GM18909 (cell line): ENCODE results near the gene IRF9.
A peak's percentile ranks its signal among the peaks of the same experiment; 100 is the strongest.

ENCODE experiments used
- ATAC-seq: cut with Tn5 transposase; IDR thresholded peaks from one replicate; pipeline ENCODE4 v1.9.1; 2021; ENCODE audit warnings: mild to moderate bottlenecking; ENCODE audit not compliant: unreplicated experiment, poor library complexity

IRF9 gene

GRCh38 chr14:24146453-24146977, 14.6 kb upstream of the IRF9 start, which contains the start of gene PSME2:
TSS of gene PSME2 (minus strand) at chr14:24146610. CDS start at chr14:24146581, 29 bp downstream.
- ATAC-seq = peak; percentile 66

- ATAC-seq = peak; percentile 82
These were observed 13.9 kb upstream of the IRF9 start, which contains the start of gene RNF31 for GRCh38 chr14:24146978-24147760. TSS of gene RNF31 (plus strand) at chr14:24147498. CDS start at chr14:24147699, 201 bp downstream.

DNA sequence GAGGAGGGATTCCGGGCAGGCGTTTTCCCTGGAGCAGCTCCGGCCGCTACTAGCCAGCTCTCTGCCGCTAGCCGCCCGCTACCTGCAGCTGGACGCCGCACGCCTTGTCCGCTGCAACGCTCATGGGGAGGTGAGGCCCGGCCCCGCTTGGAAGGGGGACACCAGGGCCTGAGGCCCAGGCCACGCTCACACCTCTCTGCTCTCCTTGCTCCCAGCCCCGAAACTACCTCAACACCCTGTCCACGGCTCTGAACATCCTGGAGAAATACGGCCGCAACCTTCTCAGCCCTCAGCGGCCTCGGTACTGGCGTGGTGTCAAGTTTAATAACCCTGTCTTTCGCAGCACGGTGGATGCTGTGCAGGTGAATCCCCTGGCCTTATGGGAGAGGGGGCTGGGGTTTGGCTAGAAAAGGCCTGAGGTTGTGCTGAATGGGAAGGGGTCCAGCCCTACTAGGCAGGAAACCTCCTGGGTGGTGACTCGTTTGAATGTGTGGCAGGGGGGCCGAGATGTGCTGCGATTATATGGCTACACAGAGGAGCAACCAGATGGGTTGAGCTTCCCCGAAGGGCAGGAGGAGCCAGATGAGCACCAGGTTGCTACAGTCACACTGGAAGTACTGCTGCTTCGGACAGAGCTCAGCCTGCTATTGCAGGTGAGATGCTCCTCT, 13.2 kb upstream of the IRF9 start:
- no peak for ATAC-seq

GRCh38 chr14:24149302-24149969, 11.6 kb upstream of the IRF9 start:
- no peak for ATAC-seq

GRCh38 chr14:24150061-24150460, 11.0 kb upstream of the IRF9 start:
- no peak for ATAC-seq

GRCh38 chr14:24150567-24150966, 10.5 kb upstream of the IRF9 start:
- ATAC-seq = no peak

DNA sequence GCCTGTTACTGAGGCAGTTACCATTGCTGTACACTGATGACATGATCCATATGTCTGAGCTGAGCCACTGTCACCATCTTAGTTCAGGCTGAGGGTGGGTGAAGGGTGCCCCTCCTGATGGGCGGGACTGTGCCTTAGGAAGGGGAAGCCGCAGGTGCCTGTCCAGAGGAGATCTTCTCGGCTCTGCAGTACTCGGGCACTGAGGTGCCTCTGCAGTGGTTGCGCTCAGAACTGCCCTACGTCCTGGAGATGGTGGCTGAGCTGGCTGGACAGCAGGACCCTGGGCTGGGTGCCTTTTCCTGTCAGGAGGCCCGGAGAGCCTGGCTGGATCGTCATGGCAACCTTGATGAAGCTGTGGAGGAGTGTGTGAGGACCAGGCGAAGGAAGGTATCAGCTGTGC, 10.1 kb upstream of the IRF9 start:
- ATAC-seq = no peak

DNA sequence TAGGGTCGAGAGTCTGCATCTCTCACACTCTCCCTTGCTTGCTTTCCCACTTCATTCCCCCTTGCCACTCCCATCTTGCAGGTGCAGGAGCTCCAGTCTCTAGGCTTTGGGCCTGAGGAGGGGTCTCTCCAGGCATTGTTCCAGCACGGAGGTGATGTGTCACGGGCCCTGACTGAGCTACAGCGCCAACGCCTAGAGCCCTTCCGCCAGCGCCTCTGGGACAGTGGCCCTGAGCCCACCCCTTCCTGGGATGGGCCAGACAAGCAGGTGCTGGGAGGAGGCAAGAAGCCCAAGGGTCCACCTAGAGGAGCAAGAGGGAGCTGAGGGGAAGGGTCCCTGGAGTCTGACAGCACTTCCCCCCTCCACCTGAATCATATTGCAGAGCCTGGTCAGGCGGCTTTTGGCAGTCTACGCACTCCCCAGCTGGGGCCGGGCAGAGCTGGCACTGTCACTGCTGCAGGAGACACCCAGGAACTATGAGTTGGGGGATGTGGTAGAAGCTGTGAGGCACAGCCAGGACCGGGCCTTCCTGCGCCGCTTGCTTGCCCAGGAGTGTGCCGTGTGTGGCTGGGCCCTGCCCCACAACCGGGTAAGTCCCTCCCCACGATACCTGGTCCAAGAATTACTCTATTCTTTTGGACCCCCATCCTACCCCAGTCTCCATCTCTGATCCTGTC, 9.5 kb upstream of the IRF9 start:
- ATAC-seq = no peak

- ATAC-seq = no peak
These were observed 6.0 kb upstream of the IRF9 start for GRCh38 chr14:24155100-24155499.

DNA sequence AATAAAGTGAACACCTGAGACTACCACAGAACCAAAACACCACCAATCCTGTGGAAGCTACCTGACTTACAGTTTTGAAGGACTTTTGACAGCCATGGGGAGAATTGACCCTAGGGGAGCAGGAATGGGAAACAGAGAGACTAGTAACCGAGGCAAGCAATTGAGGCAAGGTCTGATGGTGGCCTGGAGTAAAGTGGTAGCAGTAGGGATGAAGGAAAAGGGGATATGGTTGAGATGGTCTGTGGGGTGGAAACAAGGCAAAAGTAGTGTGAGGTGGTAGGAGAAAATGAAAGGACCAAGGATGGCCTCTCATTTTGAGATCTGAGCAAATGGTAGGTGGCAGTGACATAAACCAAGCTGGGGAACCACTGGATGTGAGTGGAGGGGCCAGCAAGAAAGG, 4.2 kb upstream of the IRF9 start:
- no peak for ATAC-seq

DNA sequence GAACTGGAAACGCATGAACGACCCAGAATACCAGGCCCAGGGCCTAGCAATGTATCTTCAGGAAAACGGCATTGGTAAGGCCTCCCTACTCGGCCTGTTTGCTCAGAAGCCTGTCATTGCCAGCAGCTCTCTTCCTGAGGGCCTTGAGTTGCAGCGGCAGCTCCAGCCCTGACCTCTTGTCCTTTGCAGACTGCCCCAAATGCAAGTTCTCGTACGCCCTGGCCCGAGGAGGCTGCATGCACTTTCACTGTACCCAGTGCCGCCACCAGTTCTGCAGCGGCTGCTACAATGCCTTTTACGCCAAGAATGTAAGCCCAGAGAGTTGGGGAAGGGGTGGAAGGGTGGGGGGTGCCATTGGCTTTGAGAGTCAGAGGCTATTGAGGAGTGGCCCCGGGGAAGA, 3.7 kb upstream of the IRF9 start:
- no peak for ATAC-seq

- no peak for ATAC-seq
These were observed 1.1 kb upstream of the IRF9 start for GRCh38 chr14:24159777-24160498.

GRCh38 chr14:24160499-24160849, 591 bp upstream of the IRF9 start:
- no peak for ATAC-seq

GRCh38 chr14:24162093-24162492, 1.0 kb downstream of the IRF9 start:
- ATAC-seq = no peak

- ATAC-seq = no peak
These were observed 3.5 kb downstream of the IRF9 start for GRCh38 chr14:24164518-24164991.

GRCh38 chr14:24165785-24166184, 4.7 kb downstream of the IRF9 start:
- no peak for ATAC-seq

GRCh38 chr14:24167469-24168114, 6.5 kb downstream of the IRF9 start:
- no peak for ATAC-seq

GRCh38 chr14:24171422-24172260, 10.6 kb downstream of the IRF9 start, which contains the start of gene REC8:
TSS of gene REC8 (plus strand) at chr14:24172080. CDS start at chr14:24172553, 473 bp downstream.
- ATAC-seq = peak; percentile 90
